ENCODE results near the gene DSCAM. TPM values are rescaled to one million over a fixed set of nuclear protein-coding genes. Genes with fewer than 3 reads are reported as not detected.

The DSCAM gene
- total RNA-seq, 4 donors from 2014 or later: 0.04 to 0.06 TPM; not detected in 2

DNA sequence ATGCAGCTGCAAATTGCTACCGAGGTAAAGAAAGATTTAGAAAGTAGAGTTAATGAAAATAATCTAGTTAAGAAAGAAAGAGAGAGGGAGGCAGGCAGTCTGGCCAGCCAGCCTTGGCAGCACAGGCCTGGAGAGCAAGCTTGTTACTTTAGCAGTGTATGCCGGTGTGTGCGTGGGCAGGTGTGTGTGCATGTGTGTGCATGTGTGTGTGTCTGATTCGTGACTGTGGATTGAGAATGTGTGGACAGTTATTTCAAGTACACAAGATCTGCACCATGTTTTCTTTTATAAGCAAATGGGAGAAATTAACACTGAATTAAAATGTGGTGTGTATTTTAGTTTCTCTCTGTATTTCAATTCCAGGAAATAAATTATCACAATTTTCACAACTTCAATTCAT lies 211.6 kb downstream of the DSCAM start:
- Histone ChIP-seq H3K4me3 (no peak overlapping the region), H3K27me3 (no peaks in the 10 kb centered on the region), H3K36me3 (no peaks in the 10 kb centered on the region), H3K4me1 (no peaks in the 10 kb centered on the region), H3K9me3 (no peaks in the 10 kb centered on the region), H3K27ac (no peak overlapping the region)
- DNase-seq: no peak
- intact Hi-C loops (cut with DNase I): no loop called here
- TF ChIP-seq POLR2A (IDR thresholded peaks at IDR 0.05): no peak
- no peak for TF ChIP-seq CTCF (IDR thresholded peaks at IDR 0.05)
- 61 to 69% methylated on average over 4 of the region's 4 CpGs for WGBS, 2 donors

- Histone ChIP-seq H3K9me3 (no peaks in the 10 kb centered on the region), H3K4me1 (no peaks in the 10 kb centered on the region), H3K4me3 (no peak overlapping the region), H3K27ac (no peak overlapping the region), H3K36me3 (no peaks in the 10 kb centered on the region), H3K27me3 (no peaks in the 10 kb centered on the region)
- no peak for DNase-seq
- TF ChIP-seq POLR2A (IDR thresholded peaks at IDR 0.05) (no peak), CTCF (IDR thresholded peaks at IDR 0.05) (no peak)
- intact Hi-C loops (cut with DNase I): no loop called here
- 79 to 89% methylated on average over 6 of the region's 6 CpGs for WGBS, 2 donors
Measured at GRCh38 chr21:40634141-40634540, 212.8 kb downstream of the DSCAM start.

GRCh38 chr21:40633048-40633447 lies 213.9 kb downstream of the DSCAM start:
- no peak for DNase-seq
- intact Hi-C loops (cut with DNase I): no loop called here
- Histone ChIP-seq H3K9me3 (no peaks in the 10 kb centered on the region), H3K4me1 (no peaks in the 10 kb centered on the region), H3K36me3 (no peaks in the 10 kb centered on the region), H3K27me3 (no peaks in the 10 kb centered on the region), H3K4me3 (no peak overlapping the region), H3K27ac (no peak overlapping the region)
- WGBS, 2 donors: 83% methylated on average over 9 of the region's 9 CpGs
- no peak for TF ChIP-seq POLR2A (IDR thresholded peaks at IDR 0.05)
- no peak for TF ChIP-seq CTCF (IDR thresholded peaks at IDR 0.05)

GRCh38 chr21:40631211-40631610 lies 215.7 kb downstream of the DSCAM start:
- Histone ChIP-seq H3K36me3 (no peaks in the 10 kb centered on the region), H3K4me1 (no peaks in the 10 kb centered on the region), H3K9me3 (no peaks in the 10 kb centered on the region), H3K27ac (no peak overlapping the region), H3K4me3 (no peak overlapping the region), H3K27me3 (no peaks in the 10 kb centered on the region)
- 75 to 79% methylated on average over 2 of the region's 2 CpGs for WGBS, 2 donors
- no peak for TF ChIP-seq POLR2A (IDR thresholded peaks at IDR 0.05)
- TF ChIP-seq CTCF (IDR thresholded peaks at IDR 0.05): no peak
- intact Hi-C loops (cut with DNase I): no loop called here
- no peak for DNase-seq

GRCh38 chr21:40625991-40626390 lies 221.0 kb downstream of the DSCAM start:
- TF ChIP-seq POLR2A (IDR thresholded peaks at IDR 0.05) (no peak), CTCF (IDR thresholded peaks at IDR 0.05) (no peak)
- no peak overlapping the region for H3K4me3 ChIP-seq
- H3K9me3 ChIP-seq: no peaks in the 10 kb centered on the region
- no peaks in the 10 kb centered on the region for H3K27me3 ChIP-seq
- no peak overlapping the region for H3K27ac ChIP-seq
- no peaks in the 10 kb centered on the region for H3K36me3 ChIP-seq
- no peaks in the 10 kb centered on the region for H3K4me1 ChIP-seq
- DNase-seq: no peak
- intact Hi-C loops (cut with DNase I): no loop called here
- 83 to 87% methylated on average over 3 of the region's 3 CpGs for WGBS, 2 donors
